GM12891 (cell line): ENCODE measurements around the gene HEBP1.

Experiments used
- DNase-seq: peaks from one replicate; pipeline ENCODE4 v3.0.0; 2011; ENCODE audit warnings: low spot score; ENCODE audit not compliant: insufficient read length
- FAIRE-seq: peaks from 2 replicates; lab custom pipeline; 2011; peaks lifted over from hg19 to GRCh38; lab: Jason Lieb, UNC
- PAX5 ChIP-seq: IDR thresholded peaks from 2 replicates; pipeline ENCODE4 v1.6.1; 2011; ENCODE audit warnings: low read length, moderate library complexity, mild to moderate bottlenecking; ENCODE audit not compliant: insufficient read depth, severe bottlenecking
- POLR2A ChIP-seq: IDR thresholded peaks from 2 replicates; pipeline ENCODE4 v1.6.1; 2011; ENCODE audit warnings: low read depth, low read length, control low read depth
- POLR2AphosphoS5 ChIP-seq: IDR thresholded peaks from 2 replicates; pipeline ENCODE4 v1.6.1; 2011; ENCODE audit warnings: low read depth, low read length, control low read depth
- POU2F2 ChIP-seq: IDR thresholded peaks from 2 replicates; pipeline ENCODE4 v1.6.1; 2011; ENCODE audit warnings: low read depth, mild to moderate bottlenecking, control low read depth, low read length, moderate library complexity
- SPI1 ChIP-seq: IDR thresholded peaks from 2 replicates; pipeline ENCODE4 v1.6.1; 2011; ENCODE audit warnings: low read depth, low read length, control low read depth
- TAF1 ChIP-seq: IDR thresholded peaks from 2 replicates; pipeline ENCODE4 v1.6.1; 2011; ENCODE audit warnings: low read depth, low read length, control low read depth

Gene HEBP1

GRCh38 chr12:13004361-13004760, 4.3 kb upstream of the HEBP1 start:
- no peak for DNase-seq
- no peak for FAIRE-seq
- TF ChIP-seq POLR2AphosphoS5, result no peak
- no peak for TF ChIP-seq PAX5
- no peak for TF ChIP-seq POLR2A
- no peak for TF ChIP-seq TAF1
- no peak for TF ChIP-seq SPI1

- TF ChIP-seq PAX5 (no peak), POU2F2 (no peak), SPI1 (no peak), POLR2AphosphoS5 (no peak), TAF1 (no peak)
- FAIRE-seq (no peak), DNase-seq (no peak)
Observed at GRCh38 chr12:13002301-13003097, 2.4 kb upstream of the HEBP1 start.

- TF ChIP-seq PAX5, result no peak
- no peak for TF ChIP-seq SPI1
- no peak for TF ChIP-seq POU2F2
- TF ChIP-seq POLR2A, result no peak
- TF ChIP-seq POLR2AphosphoS5, result no peak
- no peak for TF ChIP-seq TAF1
- DNase-seq (no peak), FAIRE-seq (no peak)
Observed at GRCh38 chr12:13001775-13002040, 1.6 kb upstream of the HEBP1 start.

GRCh38 chr12:13000925-13001774, 1.1 kb upstream of the HEBP1 start:
- TF ChIP-seq TAF1, result no peak
- no peak for TF ChIP-seq SPI1
- TF ChIP-seq PAX5, result no peak
- no peak for TF ChIP-seq POLR2A
- no peak for TF ChIP-seq POLR2AphosphoS5
- no peak for TF ChIP-seq POU2F2
- no peak for FAIRE-seq
- DNase-seq, result peak; percentile 48

GRCh38 chr12:13000616-13000924, 505 bp upstream of the HEBP1 start:
- DNase-seq (peak; percentile 43), FAIRE-seq (no peak)
- TF ChIP-seq POLR2A (no peak), POU2F2 (no peak), POLR2AphosphoS5 (no peak), PAX5 (no peak), TAF1 (no peak), SPI1 (no peak)

GRCh38 chr12:12999271-12999958, 650 bp downstream of the HEBP1 start:
- DNase-seq (no peak), FAIRE-seq (no peak)
- TF ChIP-seq PAX5, result no peak
- no peak for TF ChIP-seq TAF1
- TF ChIP-seq POLR2AphosphoS5, result no peak
- no peak for TF ChIP-seq POLR2A
- TF ChIP-seq SPI1, result no peak
- TF ChIP-seq POU2F2, result no peak

- no peak for DNase-seq
- no peak for FAIRE-seq
- TF ChIP-seq POLR2A, result no peak
- TF ChIP-seq SPI1, result no peak
- TF ChIP-seq PAX5, result no peak
- no peak for TF ChIP-seq TAF1
- no peak for TF ChIP-seq POU2F2
- no peak for TF ChIP-seq POLR2AphosphoS5
Observed at GRCh38 chr12:12998248-12998647, 1.8 kb downstream of the HEBP1 start.

GRCh38 chr12:12997734-12998133, 2.3 kb downstream of the HEBP1 start:
- TF ChIP-seq SPI1 (no peak), POLR2AphosphoS5 (no peak), TAF1 (no peak), POU2F2 (no peak), POLR2A (no peak), PAX5 (no peak)
- no peak for DNase-seq
- FAIRE-seq, result no peak

- FAIRE-seq (no peak), DNase-seq (no peak)
- TF ChIP-seq PAX5, result no peak
- TF ChIP-seq POLR2A, result no peak
- TF ChIP-seq SPI1, result no peak
- TF ChIP-seq POU2F2, result no peak
- TF ChIP-seq TAF1, result no peak
- TF ChIP-seq POLR2AphosphoS5, result no peak
Observed at GRCh38 chr12:12997156-12997555, 2.9 kb downstream of the HEBP1 start.
